ENCODE results near the gene PTH2R.
"Not testable (repeated sequence)": the region's sequence is repeated elsewhere in the genome, so short reads cannot be mapped to it uniquely, and the experiment has no call there.

The PTH2R gene

DNA sequence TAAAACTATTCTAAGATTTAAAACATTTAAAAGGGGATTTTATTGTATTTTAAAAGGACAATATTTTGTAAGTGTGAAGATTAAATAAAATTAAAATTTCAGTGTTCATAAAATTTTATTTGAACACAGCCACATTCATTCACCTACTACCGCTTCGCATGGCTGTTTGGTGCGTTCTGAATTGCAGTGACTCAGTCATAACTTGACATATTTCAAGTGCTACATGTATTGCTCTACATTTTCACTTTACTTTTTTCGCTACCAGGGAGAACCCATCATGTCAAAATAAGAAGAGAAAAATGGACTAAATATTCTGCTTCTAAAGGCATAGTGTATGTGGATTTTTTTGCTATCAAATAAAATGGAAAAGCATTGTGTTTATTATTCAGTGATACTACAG lies 8.7 kb downstream of the PTH2R start:
- no peak for TF ChIP-seq SUZ12 (IDR thresholded peaks at IDR 0.05)
- no peak for TF ChIP-seq ARNT (IDR thresholded peaks at IDR 0.05)
- no peak for TF ChIP-seq SP1 (IDR thresholded peaks at IDR 0.05)
- no peak for TF ChIP-seq HDGF (IDR thresholded peaks at IDR 0.05; ENCODE audit: borderline replicate concordance)
- no peak for TF ChIP-seq FOXA1 (IDR thresholded peaks at IDR 0.05)
- no peak for TF ChIP-seq TARDBP (IDR thresholded peaks at IDR 0.05)
- no peak for TF ChIP-seq ZNF384 (IDR thresholded peaks at IDR 0.05)
- TF ChIP-seq NFRKB (IDR thresholded peaks at IDR 0.05) = no peak
- no peak for TF ChIP-seq BHLHE40 (IDR thresholded peaks at IDR 0.05; ENCODE audit: borderline replicate concordance)
- no peak for TF ChIP-seq FOXK2 (IDR thresholded peaks at IDR 0.05)
- TF ChIP-seq FOXM1 (IDR thresholded peaks at IDR 0.05; ENCODE audit: borderline replicate concordance) = no peak
- no peak for TF ChIP-seq PKNOX1 (IDR thresholded peaks at IDR 0.05)
- TF ChIP-seq CTBP1 (IDR thresholded peaks at IDR 0.05; ENCODE audit: borderline replicate concordance) = no peak
- ChIA-PET CTCF (no interaction called here), POLR2A (no interaction called here)
- no peak for DNase-seq (ENCODE audit: extremely low spot score)

- DNase-seq (ENCODE audit: extremely low spot score) = no peak
- ChIA-PET CTCF (no interaction called here), POLR2A (no interaction called here)
- no peak for TF ChIP-seq ZNF384 (IDR thresholded peaks at IDR 0.05)
- no peak for TF ChIP-seq FOXA1 (IDR thresholded peaks at IDR 0.05)
- no peak for TF ChIP-seq NFRKB (IDR thresholded peaks at IDR 0.05)
- TF ChIP-seq HDGF (IDR thresholded peaks at IDR 0.05; ENCODE audit: borderline replicate concordance) = no peak
- no peak for TF ChIP-seq SP1 (IDR thresholded peaks at IDR 0.05)
- TF ChIP-seq BHLHE40 (IDR thresholded peaks at IDR 0.05; ENCODE audit: borderline replicate concordance) = no peak
- no peak for TF ChIP-seq FOXK2 (IDR thresholded peaks at IDR 0.05)
Observed at GRCh38 chr2:208415897-208416296, 9.3 kb downstream of the PTH2R start.

DNA sequence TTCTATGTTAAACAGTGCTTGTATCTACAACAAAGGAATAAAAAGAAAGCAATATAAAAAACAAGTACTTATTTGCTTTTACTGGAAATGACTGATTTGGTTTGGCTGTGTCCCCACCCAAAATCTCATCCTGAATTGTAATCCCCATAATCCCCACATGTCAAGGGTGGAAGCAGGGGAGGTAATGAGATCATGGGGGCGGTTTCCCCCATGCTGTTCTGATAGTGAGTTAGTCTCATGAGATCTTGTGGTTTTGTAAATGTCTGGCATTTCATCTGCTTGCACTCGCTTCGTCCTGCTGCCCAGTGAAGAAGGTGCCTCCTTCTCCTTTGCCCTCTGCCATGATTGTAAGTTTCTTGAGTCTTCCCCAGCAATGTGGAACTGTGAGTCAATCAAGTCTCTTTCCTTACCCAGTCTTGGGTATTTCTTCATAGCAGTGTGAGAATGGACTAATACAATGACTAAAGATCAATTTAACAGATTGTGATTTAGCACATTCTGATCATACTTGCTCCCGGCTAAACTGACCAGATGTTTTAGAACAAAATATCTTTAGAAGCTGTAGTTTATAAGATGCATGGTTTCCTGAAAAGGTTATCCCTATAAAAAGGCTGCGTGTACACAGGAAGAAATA lies 19.9 kb downstream of the PTH2R start:
- no peak for DNase-seq (ENCODE audit: extremely low spot score)
- TF ChIP-seq FOXA1 (IDR thresholded peaks at IDR 0.05) = no peak
- no peak for TF ChIP-seq LEF1 (IDR thresholded peaks at IDR 0.05; ENCODE audit: borderline replicate concordance)
- TF ChIP-seq HDGF (IDR thresholded peaks at IDR 0.05; ENCODE audit: borderline replicate concordance) = no peak
- TF ChIP-seq SP1 (IDR thresholded peaks at IDR 0.05) = no peak
- no peak for TF ChIP-seq TARDBP (IDR thresholded peaks at IDR 0.05)
- TF ChIP-seq CTBP1 (IDR thresholded peaks at IDR 0.05; ENCODE audit: borderline replicate concordance) = no peak
- TF ChIP-seq FOXK2 (IDR thresholded peaks at IDR 0.05) = no peak
- TF ChIP-seq L3MBTL2 (conservative IDR thresholded peaks at IDR 0.05) = no peak
- TF ChIP-seq ZNF384 (IDR thresholded peaks at IDR 0.05) = no peak
- TF ChIP-seq ELF4 (IDR thresholded peaks at IDR 0.05) = no peak
- no peak for TF ChIP-seq FOXM1 (IDR thresholded peaks at IDR 0.05; ENCODE audit: borderline replicate concordance)
- TF ChIP-seq ARNT (IDR thresholded peaks at IDR 0.05) = no peak
- TF ChIP-seq BHLHE40 (IDR thresholded peaks at IDR 0.05; ENCODE audit: borderline replicate concordance) = no peak
- no peak for TF ChIP-seq NFRKB (IDR thresholded peaks at IDR 0.05)
- no peak for TF ChIP-seq SUZ12 (IDR thresholded peaks at IDR 0.05)
- TF ChIP-seq PKNOX1 (IDR thresholded peaks at IDR 0.05) = no peak
- ChIA-PET POLR2A (no interaction called here), CTCF (no interaction called here)

DNA sequence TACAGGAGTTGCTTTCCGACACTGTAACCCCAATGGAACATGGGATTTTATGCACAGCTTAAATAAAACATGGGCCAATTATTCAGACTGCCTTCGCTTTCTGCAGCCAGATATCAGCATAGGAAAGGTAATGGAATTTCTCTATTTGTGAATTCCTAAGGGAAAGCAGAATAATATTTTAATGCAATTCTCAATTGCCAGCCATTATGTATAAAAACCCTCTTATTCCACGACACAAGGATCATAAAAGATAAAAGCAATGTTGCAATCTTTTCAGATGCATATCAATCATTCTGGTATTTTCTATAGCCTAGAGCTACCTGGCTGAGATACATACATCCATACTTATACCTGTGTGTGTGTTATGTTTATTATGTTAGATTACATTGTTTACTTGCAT lies 31.2 kb downstream of the PTH2R start:
- CTCF ChIA-PET = no interaction called here
- POLR2A ChIA-PET = no interaction called here
- no peak for DNase-seq (ENCODE audit: extremely low spot score)
- TF ChIP-seq FOXM1 (IDR thresholded peaks at IDR 0.05; ENCODE audit: borderline replicate concordance) (no peak), PKNOX1 (IDR thresholded peaks at IDR 0.05) (no peak), FOXK2 (IDR thresholded peaks at IDR 0.05) (no peak)

DNA sequence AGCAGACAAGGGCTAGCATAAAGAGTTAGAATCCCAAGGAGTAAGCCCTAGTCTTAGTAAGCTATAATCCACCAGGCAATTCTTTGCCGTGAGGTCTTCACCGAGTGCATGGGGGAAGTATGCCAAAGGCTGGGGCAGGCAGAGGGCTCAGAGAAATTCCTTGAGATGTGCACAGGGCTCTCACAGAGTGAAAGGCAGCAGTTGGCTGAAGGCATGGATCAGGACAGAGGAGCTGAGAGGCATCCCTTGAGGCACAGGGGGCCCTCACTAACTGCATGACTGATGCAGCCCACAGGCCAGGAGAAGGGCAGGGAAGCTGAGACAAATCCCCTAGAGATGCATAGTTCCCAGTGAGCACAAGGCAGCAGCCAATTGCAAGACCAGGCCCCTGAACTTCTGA lies 34.1 kb downstream of the PTH2R start:
- ChIA-PET CTCF (interaction anchor here (1.3 kb wide), 1 partner anchor 67 kb away, joined by 4 read pairs; no protein-coding TSS in a partner anchor), POLR2A (no interaction called here)
- TF ChIP-seq HDGF (IDR thresholded peaks at IDR 0.05; ENCODE audit: borderline replicate concordance) (no peak), SUZ12 (IDR thresholded peaks at IDR 0.05) (no peak), ZNF384 (IDR thresholded peaks at IDR 0.05) (no peak), L3MBTL2 (conservative IDR thresholded peaks at IDR 0.05) (no peak), NFRKB (IDR thresholded peaks at IDR 0.05) (no peak), FOXM1 (IDR thresholded peaks at IDR 0.05; ENCODE audit: borderline replicate concordance) (no peak), PKNOX1 (IDR thresholded peaks at IDR 0.05) (no peak), BHLHE40 (IDR thresholded peaks at IDR 0.05; ENCODE audit: borderline replicate concordance) (no peak), CTBP1 (IDR thresholded peaks at IDR 0.05; ENCODE audit: borderline replicate concordance) (no peak), SP1 (IDR thresholded peaks at IDR 0.05) (no peak)
- no peak for DNase-seq (ENCODE audit: extremely low spot score)

- POLR2A ChIA-PET = no interaction called here
- DNase-seq (ENCODE audit: extremely low spot score) = no peak
- TF ChIP-seq LEF1 (IDR thresholded peaks at IDR 0.05; ENCODE audit: borderline replicate concordance) (no peak), SUZ12 (IDR thresholded peaks at IDR 0.05) (no peak), SP1 (IDR thresholded peaks at IDR 0.05) (no peak), BHLHE40 (IDR thresholded peaks at IDR 0.05; ENCODE audit: borderline replicate concordance) (no peak), TARDBP (IDR thresholded peaks at IDR 0.05) (no peak), NFRKB (IDR thresholded peaks at IDR 0.05) (no peak), HDGF (IDR thresholded peaks at IDR 0.05; ENCODE audit: borderline replicate concordance) (no peak)
- CTCF ChIA-PET = interaction anchor here (1.3 kb wide), 1 partner anchor 68 kb away, joined by 4 read pairs; no protein-coding TSS in a partner anchor
Observed at GRCh38 chr2:208441951-208442350, 35.4 kb downstream of the PTH2R start.

DNA sequence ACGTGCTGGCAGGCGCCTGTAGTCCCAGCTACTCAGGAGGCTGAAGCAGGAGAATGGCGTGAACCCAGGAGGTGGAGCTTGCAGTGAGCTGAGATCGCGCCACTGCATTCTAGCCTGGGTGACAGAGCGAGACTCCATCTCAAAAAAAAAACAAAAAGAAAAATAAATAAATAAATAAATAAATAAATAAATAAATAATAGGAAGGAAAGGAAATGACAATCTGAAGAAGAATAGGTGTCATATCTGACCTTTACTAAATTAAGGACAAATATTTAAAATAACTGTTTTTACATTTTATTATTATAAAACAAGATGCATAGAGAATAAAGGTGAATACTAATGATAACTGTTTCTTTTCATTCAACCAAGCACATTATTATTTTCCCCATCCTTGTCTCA lies 40.9 kb downstream of the PTH2R start:
- CTCF ChIA-PET; DNase-seq (ENCODE audit: extremely low spot score); POLR2A ChIA-PET: not testable (repeated sequence)

Measured in HEK293T (cell line).